ENCODE data around the gene CCT3.
"Not testable (repeated sequence)": the region's sequence is repeated elsewhere in the genome, so short reads cannot be mapped to it uniquely, and the experiment has no call there.

The CCT3 gene

DNA sequence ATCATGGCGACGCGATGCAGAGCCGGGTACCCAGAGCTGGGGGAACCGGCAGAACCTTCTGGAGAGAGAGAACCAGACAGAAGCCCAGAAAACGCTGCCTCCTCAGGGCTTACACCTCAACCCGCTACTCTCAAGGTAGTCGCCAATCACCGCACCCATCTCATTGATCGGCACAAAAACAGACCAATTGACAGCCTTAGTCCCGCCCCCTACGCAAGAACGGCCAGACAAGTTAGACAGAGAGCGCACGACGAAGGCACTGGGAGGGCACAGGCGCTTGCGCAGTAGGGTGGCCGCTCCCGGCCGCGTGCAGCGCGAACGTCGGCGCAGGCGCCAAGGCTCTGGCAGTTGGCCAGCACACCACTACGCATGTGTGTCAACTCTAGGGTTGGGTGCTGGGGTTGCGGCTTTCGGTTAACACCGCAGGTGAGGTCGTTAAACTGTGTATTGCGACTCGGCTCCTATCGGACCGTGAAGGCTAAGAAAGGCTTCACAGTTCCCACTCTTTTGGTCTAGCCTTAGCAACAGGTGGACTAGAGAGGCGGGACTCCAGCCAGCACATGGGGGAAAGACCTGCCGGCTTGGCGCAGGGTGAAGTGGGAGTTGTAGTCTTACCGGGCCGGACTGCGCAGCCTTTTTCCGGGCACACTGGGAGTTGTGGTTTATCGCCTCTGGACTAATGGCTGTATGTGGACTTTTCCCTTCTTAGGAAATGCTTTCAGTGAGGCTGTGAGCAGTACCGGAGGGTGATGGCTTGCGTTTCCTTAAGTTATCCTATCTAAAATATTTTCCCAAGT is at the start of gene CCT3, which contains the start of gene TSACC:
Gene CCT3 (minus strand): TSS at position 113 of the 797 bp plus-strand sequence. CDS start 108 bp downstream, at position 5.
Gene TSACC (plus strand): TSS at position 347 of the 797 bp plus-strand sequence. CDS start 1,232 bp downstream, outside the sequence.
- peak; percentile 100 for DNase-seq

- no peak for DNase-seq
Measured at GRCh38 chr1:156387870-156388173, 49.7 kb upstream of the CCT3 start.

DNA sequence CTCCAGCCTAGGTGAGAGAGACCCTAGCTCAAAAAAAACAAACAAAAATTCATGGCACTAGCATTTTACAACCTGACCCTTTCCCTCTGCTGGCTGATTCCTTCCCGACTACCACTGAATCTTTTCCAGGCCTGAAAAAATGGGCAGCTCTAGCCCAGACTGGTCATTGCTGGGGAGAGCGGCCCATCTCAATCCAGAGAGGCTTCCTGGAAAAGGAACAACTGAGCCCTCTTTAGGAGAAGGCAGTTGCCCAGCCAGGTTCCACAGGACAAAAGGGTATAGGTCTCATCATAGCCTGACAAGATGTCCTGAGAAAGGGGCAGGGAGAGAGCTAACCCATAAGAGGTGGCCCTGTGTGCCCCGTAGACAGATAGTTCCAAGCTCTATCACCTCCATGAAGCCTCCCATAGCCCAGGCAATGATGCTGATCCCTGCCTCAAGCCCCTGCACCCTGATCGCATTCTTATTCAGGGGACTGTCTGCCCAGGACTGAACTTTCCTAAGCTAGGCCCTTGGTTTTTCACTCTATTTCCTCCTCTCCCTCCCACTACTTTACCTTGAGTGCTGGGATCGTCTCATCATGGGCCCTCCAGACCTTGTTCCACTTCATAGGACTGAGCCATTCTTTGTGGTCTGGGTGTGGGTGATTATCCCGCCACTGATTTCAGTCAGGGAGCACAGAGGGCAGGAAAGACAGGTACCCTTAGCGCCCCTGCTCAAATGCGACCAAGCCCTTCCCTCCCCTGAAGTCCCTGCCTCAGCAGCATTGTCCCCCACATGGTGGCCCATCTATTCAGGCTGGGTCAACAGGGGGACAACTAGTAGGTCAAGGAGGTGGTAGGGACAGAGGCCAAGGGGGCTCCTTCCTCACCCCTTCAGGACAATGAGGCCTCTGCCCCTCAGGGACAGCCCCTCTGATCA is 49.1 kb upstream of the CCT3 start:
- no peak for DNase-seq

GRCh38 chr1:156386134-156386901 is 48.2 kb upstream of the CCT3 start:
- no peak for DNase-seq

- DNase-seq, result peak; percentile 77
Measured at GRCh38 chr1:156385534-156386031, 47.5 kb upstream of the CCT3 start.

DNA sequence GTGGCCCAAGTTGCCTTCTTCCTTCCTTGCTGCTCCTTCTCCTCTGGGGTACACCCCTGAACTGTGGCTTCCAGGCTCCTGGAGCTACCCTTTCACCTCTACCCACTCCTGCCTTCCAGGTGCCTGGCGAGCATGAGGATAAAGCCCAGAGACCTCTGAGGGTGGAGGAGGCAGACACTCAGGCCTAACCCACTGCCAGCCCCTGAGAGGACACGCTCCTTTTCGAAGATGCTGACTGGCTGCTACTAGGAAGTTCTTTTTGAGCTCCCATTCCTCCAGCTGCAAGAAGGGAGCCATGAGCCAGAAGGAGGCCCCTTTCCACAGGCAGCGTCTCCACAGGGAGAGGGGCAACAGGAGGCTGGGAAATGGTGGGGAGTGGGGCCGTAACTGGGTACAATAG is 46.6 kb upstream of the CCT3 start:
- no peak for DNase-seq

GRCh38 chr1:156384007-156384406 is 45.9 kb upstream of the CCT3 start:
- DNase-seq, result no peak

- peak; percentile 71 for DNase-seq
Measured at GRCh38 chr1:156383023-156383422, 44.9 kb upstream of the CCT3 start.

GRCh38 chr1:156382561-156382960 is 44.5 kb upstream of the CCT3 start:
- no peak for DNase-seq

- DNase-seq, result no peak
Measured at GRCh38 chr1:156379420-156380165, 41.5 kb upstream of the CCT3 start.

DNA sequence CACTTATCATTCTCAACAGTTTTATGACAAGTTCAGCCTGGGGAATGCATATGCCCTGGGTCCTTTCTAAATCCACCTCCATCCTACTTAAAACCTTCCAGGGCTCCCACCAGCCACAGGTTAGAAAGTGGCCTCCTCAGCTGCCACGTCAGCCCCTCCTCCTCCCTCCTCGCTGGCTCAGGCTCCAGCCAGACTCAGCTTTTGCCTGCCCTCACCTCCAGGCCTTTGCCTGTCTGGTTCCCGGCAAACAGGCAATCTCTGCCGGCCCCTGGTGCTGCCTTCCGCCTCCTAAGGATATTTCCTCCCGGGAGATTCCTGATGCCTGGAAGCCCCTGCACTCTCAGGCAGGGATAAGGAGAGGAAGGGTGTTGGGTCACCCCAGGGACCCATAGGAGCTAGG is 40.5 kb upstream of the CCT3 start:
- DNase-seq, result no peak

DNA sequence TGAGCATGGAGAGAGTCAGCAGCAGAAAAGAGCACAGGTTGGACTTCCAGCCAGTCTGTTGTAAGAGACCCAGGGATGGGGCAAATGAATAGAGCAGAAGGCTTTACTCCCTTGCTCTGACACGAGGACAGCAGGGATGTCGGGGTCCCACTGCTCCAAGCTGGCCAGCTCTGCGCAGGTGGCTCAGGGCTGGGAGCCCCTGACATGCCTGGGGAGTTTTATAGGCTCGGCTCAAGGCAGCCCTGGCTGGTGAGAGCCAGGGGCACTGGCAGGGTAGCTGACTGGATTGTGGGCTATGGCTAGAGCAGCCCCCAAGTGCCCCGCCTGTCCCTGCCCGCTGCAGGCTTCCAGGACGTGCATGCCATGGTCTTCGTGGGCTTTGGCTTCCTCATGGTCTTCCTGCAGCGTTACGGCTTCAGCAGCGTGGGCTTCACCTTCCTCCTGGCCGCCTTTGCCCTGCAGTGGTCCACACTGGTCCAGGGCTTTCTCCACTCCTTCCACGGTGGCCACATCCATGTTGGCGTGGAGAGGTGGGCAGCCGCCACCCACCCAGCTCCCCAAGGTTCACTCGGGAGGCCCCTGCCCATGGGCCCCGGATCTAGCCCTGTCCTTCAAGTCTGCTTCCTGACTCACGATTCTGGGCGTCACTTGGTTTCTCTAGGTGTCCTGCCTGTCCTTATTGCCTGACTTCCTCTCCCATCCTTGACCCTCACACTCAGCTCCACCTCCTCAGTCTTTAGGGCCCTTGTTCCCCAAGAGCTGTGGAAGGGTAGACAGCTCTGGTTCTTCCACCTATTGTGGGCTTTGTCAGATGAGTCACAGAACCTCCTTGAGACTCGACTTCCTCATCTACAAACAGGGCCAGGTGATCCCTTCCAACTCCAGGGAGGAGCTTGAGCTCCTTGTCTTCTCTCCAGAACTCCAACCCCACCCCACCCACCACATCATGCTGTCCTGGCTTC is 39.1 kb upstream of the CCT3 start:
- DNase-seq, result no peak

DNA sequence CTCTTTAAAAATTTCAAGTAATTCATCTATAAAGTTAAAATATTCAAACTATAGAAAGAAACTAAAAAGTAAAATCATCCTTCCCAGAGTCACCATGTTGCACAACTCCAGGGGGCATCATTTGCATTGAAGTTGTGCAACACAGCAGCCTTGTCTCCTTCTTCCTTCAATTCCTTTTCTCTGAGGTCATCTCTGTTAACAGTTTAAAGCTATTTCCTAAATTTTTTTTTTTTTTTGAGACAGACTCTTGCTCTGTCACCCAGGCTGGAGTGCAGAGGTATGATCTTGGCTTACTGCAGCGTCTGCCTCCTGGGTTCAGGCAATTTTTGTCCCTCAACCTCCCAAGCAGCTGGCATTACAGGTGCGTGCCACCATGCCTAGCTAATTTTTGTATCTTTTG is 38.1 kb upstream of the CCT3 start:
- DNase-seq, result no peak

- no peak for DNase-seq
Measured at GRCh38 chr1:156373546-156373945, 35.5 kb upstream of the CCT3 start.

DNA sequence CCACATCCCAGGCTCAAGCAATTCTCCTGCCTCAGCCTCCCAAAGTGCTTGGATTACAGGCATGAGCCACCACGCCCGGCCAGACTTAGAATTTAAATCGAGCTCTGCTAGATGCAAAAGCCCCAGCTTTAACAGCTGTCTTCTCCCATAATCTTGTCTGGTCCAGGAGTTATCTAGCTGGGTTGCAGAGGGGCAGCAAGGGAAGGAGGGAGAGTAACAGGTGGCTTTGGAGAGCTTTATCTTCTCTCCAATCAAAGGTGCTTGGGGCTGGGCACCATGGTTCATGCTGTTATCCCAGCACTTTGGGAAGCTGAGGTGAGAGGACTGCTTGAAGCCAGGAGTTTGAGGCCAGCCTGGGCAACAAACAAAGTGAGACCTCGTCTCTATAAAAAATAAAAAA is 34.8 kb upstream of the CCT3 start:
- no peak for DNase-seq

DNA sequence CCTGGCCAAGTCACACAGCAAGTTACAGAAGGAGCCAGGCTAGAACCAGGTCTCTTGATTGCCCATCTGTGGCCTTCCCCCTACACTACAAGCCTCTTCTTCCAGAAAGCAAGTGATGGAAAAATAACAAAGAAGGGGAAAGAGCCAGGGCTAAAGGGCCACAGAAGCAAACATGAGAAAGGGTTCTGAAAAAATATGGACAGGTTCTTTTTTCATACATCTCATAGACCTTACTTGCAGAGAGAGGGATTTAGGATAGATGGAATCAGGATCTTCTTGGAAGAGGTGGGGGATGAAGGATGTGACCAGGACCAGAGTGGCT is 34.1 kb upstream of the CCT3 start:
- peak; percentile 10 for DNase-seq

DNA sequence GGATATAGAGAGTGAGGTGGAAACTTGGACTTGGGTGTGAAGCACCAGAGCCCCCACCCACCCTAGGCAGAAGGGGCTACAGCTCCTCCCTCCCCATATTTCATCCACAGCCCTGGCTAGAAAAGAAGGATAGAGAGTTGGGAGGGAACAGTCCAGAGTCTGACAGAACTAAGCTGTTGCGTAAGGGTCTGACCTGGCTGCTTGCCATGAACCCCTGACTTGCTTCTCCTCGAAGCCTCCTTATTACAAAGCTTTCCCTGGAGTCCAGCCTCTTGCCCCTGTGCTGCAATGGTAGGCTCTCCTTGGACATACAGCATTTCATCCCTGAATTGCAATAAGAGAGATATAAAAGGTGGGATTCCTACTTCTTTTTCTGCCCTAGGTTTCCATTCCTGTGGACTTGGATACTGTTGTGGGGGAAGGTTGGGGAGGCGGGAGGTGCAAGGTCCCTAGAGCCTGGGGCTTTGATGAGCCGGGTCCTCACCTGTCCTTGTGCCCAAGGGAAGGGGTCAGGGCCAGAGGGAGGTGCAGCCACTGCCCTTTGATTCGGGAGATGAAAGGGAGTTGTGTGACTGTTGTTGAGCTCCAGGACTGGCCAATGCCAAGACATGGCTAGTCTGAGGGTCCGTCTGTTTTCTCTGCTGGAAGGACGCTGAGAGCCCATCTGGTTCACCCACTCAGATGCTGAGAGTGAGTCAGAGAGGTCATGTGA is 33.6 kb upstream of the CCT3 start:
- no peak for DNase-seq

DNA sequence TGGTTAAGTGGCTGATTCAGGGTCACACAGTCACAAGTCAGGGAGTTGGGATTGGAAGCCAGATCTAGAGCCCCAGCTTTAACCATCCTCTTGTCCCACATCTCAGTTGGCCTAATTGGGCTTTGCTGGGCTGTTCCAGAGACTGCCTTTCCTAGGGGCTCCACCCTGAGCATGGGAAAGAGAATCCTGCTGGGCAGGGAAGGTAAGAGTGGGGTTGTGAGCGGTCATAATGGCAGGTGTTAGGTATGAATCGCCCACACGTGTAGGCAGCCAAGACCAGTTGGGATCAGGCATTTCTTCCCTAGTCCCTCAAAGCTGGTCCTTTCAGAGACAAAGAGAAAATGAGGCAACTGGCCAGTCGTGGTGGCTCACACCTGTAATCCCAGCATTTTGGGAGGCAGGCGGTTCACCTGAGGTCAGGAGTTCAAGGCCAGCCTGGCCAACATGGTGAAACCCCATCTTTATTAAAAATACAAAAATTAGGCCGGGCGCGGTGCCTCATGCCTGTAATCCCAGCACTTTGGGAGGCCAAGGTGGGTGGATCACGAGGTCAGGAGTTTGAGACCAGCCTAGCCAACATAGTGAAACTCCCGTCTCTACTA is 31.7 kb upstream of the CCT3 start:
- DNase-seq, result not testable (repeated sequence)

DNA sequence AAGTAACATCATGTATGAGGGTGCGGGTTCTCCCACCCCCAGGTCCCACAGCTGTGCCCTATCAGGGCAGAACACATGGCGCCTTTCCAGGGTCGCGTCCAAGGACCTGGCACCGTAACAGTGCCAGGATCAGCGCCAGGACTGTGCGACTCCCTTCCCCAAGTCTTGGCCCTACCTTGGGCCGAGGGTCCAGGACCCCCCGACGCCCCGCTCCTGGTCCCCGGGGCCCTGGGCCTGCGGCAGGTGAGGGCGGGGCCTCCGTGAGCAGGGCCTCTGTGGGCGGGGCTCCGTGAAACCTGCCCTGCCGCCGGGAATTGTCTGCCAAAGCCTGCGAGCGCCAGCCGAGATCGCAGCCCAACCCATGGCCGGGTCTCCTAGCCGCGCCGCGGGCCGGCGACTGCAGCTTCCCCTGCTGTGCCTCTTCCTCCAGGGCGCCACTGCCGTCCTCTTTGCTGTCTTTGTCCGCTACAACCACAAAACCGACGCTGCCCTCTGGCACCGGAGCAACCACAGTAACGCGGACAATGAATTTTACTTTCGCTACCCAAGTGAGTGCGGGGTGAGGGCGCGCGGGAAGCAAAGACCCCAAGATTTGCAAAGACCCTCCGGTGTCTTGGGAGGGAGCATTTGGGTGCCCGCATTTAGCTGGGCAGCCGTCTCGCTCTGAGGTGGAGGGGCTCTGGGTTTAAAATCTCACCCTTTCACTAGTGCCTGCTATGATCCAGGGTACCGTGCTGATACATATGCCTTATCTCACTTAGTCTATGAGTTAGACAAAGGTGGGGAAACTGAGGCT is 31.0 kb upstream of the CCT3 start, which contains the start of gene RHBG:
Gene RHBG (plus strand): TSS at position 323 of the 796 bp plus-strand sequence. CDS start 39 bp downstream, at position 362.
- DNase-seq, result no peak
